Endometrial microvascular endothelial cells (primary cell): Measurements from ENCODE around the gene WNK1. TPM values are rescaled to one million over a fixed set of nuclear protein-coding genes. Genes with fewer than 3 reads are reported as not detected.
"Not testable (repeated sequence)": the region's sequence is repeated elsewhere in the genome, so short reads cannot be mapped to it uniquely, and the experiment has no call there.

Experiments
- in situ Hi-C: cut with HindIII; loops from 2 replicates; pipeline ENCODE4 v1.10.0; 2017; ENCODE audit warnings: low sequenced_read_pairs, low pct_unique_long_range_greater_than_20kb; ENCODE audit errors: inconsistent ontology term
- total RNA-seq: library from RNA; depleted of rRNA; stranded (reverse); fragments of >200 nt; gene quantifications from one replicate; pipeline ENCODE4 v1.2.3, GENCODE V29; 2015; ENCODE audit errors: inconsistent ontology term

WNK1 gene
- total RNA-seq, 1 donor from 2014 or later = 74.3 TPM

DNA sequence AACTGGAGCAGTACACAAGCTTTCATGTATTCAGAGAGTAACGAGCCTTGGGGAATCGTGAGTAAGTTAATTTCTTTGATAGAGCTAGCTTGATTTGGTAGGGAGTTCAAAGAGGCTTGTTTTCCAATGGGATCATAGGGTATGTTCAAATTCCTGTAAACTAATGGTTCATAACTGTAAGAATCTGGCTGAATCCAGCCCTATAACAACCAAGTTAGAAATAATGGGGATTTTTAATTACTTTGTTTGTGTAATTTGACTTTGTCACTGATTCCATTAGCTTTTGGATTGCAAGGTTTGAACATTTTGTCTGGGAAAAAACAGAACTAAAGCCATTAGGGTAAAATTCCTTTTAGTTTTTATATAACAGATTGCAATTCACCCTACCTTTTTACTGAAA, 94.0 kb downstream of the WNK1 start:
- in situ Hi-C loops = no loop called here

DNA sequence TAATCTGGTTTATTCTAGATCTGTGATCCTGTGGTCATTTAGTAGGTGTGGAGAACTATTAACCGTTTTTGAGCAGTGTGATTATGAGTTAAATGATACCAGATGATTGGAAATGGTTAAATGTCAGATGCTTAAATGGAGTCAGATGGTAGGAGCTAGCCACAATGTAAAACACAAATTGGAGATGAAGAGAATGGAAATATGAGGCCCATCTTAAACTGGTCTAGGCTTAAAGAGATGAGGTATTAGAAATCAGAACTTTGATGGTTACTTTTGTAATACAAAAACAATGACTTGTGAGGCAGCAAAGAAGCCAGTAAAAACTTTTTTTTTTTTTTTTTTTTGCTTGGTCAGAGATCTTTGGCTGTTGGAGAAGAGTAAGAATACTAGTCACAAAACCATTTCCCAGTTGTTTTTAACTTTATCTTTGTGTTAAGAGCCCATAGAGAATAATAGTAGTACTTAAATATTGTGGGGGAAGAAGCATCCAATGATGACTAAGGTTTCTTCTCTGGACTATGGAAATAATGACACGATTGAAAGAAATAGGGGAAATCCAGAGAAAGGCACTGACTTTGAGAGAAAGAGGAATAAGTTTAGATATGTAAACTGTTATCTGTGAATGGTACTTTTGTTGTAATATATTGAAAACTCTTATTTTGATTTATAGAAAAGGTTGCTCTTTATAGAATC, 95.9 kb downstream of the WNK1 start:
- in situ Hi-C loops = no loop called here

DNA sequence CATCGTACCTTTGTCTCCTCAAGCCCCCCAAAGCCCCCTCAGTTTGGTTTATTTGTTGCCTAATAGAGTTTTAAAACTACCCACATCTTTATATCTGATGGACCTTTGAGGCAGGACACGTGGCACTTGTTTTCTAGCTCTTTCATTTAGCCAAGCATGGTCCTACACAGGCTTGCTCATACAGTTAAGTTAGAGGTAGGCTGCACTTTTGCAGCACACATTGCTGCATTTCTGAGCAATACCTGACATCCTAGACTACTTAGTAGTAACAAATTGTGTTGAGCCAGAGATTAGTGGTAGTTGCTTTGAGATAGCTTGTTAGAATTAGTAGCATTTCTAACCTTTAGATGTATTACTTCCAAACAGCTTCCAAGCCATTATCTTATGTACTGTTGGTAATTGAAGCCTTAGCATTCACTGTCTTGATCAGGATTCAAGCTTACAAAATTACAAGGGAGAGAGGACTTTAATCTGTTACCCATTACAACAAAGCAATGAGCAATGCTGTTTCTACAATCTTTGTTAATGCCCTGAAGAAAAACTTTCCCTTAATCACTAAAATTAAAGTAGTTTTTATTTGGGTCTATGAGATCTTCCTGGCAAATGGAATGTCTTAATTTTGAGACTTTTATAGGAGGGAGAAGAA, 96.6 kb downstream of the WNK1 start:
- in situ Hi-C loops = no loop called here

DNA sequence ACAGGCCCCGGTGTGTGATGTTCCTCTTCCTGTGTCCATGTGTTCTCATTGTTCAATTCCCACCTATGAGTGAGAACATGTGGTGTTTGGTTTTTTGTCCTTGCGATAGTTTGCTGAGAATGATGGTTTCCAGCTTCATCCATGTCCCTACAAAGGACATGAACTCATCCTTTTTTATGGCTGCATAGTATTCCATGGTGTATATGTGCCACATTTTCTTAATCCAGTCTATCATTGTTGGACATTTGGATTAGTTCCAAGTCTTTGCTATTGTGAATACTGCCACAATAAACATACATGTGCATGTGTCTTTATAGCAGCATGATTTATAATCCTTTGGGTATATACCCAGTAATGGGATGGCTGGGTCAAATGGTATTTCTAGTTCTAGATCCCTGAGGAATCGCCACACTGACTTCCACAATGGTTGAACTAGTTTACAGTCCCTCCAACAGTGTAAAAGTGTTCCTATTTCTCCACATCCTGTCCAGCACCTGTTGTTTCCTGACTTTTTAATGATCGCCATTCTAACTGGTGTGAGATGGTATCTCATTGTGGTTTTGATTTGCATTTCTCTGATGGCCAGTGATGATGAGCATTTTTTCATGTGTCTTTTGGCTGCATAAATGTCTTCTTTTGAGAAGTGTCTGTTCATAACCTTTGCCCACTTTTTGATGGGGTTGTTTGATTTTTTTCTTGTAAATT, 97.5 kb downstream of the WNK1 start:
- in situ Hi-C loops = not testable (repeated sequence)

DNA sequence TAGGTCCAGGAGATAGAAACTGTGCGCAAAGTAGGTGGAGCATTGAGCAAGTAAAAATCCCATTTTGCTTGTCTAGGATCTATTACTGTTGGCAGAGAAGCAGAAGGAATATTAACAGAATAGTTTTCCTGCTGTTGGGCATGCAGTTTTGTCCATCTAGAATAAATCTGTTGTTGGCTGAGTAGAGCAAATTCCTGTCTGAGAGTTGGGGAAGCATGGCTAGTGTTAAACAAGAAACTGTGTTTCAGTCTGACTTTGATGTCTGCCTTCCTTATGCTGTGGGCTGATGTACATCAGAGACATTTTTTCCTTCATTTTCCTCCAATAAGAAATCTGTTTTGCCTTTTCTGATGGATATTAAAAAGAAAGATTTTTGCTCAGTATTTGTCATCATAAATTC, 99.0 kb downstream of the WNK1 start:
- in situ Hi-C loops = no loop called here

DNA sequence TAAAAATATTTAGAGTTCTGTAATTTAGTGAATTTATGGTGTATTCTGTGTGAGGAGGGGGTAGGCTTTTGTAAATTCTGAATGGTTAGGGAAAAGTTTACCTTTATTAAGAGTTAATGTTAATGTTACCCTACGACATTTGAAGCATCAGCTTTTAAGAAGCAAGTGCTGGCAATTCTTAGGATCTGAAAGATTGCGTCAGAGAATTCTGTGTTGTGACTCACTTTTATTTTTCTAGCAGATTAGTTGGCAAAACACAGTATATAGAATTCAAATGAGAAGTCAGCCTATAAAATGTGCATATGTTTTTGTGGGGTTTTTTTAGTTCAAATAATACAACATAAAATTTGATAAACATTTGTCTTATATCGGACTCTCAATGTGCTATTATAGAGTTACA, 99.5 kb downstream of the WNK1 start:
- in situ Hi-C loops = no loop called here

DNA sequence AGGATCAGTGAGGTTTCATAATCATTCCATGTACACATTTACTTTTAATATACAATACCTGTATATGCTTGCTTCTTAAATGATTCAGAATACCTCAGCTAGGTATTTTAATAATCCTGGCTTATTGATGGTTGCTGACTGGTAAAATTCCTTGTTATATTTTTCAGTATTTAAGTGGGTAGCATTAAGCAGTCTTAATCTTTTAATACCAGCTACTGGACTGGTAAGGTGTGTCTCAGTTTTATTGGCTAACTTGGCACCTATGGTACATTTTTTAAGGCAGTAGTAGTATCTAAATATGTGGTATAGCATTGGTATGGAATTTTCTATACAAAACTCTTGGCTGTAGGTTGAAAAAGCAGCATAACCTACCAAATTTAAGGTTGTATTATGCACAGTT, 100.5 kb downstream of the WNK1 start:
- in situ Hi-C loops = no loop called here

DNA sequence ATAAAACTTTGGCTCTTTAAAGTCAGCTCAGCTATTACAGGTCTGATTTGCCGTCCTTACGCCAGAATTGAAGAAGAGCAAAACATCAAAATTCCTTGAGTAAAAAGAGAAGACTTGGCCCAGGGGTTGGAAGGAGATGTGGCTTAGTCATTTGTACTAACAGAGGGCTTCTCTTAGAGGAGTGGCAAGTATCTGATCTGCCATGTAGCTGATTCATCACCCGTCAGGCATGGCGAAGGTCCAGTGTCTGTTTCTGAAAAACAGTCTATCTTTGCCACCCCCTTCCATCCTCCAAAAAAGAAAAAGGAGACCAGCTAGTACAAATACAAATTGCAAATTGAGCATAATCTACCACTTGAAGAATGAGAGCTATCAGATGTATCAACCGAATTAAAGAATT, 105.2 kb downstream of the WNK1 start:
- in situ Hi-C loops = no loop called here

DNA sequence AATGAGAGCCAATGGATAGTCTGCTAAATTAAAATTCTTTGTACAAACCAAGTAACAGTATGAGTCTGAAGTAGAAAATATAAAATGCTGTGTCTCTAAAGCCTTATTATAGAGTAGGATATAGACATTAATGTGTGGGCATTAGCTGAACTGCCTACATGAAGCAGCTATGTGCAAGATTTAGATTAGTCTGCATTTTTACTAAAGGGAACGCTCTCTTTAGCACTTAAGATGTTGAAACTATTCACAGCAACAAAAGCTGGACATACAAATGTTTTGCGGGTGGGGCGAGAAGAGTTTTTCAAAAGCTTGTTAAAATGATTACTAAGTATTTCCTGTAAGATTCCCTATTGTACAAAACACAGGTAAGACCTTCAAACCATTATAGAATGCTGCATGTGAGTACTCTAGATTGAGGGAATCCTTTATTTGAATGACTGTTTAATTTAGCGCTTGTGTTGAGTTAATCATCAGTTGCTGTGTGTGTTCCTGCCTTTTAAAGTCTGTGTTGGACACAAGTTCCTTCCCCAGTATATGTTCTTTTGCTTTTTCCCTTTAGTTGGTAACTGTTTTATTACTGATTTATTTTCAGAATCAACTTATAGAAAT, 110.0 kb downstream of the WNK1 start:
- in situ Hi-C loops = no loop called here

DNA sequence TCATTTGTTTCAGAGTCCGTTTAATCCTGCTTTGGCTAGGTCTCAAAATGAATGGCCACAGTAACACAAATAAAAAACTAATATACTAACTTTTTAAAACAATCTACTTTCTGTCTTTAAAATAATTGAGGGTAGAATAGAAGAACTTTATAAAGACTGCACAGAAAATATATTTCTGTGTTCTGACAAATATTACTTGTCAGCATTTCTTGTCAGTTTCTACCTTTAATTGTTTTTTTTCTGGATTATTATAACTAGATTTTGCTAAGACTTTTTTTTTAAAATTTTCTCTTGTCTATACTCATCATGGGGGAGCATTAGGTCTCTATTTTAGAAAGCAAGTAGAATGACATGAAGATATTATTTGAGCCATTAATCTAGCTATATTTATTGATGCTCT, 110.9 kb downstream of the WNK1 start:
- in situ Hi-C loops = no loop called here

DNA sequence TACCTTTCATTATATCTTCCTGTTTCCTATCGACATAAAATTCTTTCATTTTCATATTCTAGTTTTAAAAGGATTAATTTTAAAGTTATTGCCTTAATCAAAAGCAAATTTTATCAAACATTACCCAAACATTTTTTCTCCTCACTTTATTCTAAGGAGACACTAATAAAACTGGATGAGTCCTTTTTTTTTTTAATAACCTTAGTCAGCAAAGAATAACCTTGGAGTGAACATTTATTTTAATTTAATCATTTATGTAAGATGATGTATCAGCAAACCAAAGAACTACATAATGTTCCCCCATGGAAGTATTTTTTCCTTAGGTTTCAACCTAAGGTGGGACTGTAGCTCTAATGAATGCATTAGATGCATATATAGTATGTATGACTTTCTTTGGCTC, 113.2 kb downstream of the WNK1 start:
- in situ Hi-C loops = no loop called here

DNA sequence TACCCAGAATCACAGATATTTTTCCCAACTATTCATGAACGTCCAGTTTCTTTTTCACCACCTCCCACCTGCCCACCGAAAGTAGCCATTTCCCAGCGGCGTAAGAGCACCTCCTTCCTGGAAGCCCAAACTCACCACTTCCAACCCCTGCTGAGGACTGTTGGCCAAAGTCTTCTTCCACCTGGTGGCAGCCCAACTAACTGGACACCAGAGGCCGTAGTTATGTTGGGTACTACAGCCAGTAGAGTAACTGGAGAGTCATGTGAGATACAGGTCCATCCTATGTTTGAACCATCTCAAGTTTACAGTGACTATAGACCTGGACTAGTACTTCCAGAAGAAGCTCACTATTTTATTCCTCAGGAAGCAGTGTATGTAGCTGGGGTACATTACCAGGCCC, 115.5 kb downstream of the WNK1 start:
- in situ Hi-C loops = no loop called here

DNA sequence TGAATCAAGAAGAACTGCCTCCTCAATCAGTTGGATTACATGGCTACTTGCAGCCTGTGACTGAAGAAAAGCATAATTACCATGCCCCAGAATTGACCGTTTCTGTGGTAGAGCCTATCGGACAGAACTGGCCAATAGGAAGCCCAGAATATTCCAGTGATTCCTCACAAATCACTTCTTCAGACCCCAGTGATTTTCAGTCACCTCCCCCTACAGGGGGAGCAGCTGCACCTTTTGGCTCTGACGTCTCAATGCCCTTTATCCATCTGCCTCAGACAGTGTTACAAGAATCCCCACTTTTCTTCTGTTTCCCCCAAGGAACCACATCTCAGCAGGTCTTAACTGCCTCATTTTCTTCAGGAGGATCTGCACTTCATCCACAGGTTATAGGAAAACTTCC, 116.3 kb downstream of the WNK1 start:
- in situ Hi-C loops = no loop called here

DNA sequence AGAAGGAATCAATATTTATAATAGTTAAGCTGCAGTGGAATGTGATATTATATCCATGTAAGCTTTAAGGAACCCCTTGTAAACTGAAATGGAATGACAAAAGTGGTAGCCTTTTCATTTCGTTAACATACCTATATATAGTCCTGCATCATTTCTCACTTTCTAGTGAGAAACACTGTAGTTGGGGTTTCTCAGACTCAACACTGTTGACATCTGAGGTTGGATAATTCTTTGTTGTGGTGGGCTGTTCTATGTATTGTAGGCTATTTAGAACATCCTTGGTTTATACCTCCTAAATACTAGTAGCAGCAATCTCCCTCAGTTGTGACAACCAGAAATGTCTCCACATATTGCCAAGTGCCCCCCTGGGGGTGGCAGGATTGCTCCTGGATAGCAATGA, 118.0 kb downstream of the WNK1 start:
- in situ Hi-C loops = no loop called here

DNA sequence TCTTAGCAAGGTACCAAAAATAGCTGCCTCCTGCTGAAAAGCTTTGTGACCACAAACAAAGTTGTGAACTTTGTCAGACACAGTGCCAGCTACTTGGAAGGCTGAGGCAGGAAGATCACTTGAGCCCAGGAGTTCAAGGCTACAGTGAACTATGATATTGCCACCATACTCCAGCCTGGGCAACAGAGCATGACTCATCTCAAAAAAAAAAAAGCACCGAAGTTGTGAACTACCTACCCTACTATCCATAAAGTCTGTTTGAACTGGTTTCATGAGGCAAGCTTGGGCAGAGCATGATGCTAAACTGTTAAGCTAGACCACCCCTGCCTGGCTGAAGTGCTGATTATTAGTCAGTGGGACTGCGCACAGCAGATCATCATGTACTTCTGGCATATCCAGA, 121.6 kb downstream of the WNK1 start:
- in situ Hi-C loops = no loop called here

DNA sequence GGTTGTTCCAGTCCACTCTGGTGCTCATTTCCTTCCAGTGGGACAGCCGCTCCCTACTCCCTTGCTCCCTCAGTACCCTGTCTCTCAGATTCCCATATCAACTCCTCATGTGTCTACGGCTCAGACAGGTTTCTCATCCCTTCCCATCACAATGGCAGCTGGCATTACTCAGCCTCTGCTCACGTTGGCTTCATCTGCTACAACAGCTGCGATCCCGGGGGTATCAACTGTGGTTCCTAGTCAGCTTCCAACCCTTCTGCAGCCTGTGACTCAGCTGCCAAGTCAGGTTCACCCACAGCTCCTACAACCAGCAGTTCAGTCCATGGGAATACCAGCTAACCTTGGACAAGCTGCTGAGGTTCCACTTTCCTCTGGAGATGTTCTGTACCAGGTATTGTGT, 127.3 kb downstream of the WNK1 start:
- in situ Hi-C loops = no loop called here

DNA sequence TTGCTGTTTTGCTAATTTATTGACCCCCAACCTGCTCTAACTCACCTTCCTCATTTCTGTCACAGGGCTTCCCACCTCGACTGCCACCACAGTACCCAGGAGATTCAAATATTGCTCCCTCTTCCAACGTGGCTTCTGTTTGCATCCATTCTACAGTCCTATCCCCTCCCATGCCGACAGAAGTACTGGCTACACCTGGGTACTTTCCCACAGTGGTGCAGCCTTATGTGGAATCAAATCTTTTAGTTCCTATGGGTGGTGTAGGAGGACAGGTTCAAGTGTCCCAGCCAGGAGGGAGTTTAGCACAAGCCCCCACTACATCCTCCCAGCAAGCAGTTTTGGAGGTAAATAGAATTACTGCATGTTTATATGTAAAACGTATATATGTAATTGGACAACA, 128.3 kb downstream of the WNK1 start:
- in situ Hi-C loops = no loop called here

DNA sequence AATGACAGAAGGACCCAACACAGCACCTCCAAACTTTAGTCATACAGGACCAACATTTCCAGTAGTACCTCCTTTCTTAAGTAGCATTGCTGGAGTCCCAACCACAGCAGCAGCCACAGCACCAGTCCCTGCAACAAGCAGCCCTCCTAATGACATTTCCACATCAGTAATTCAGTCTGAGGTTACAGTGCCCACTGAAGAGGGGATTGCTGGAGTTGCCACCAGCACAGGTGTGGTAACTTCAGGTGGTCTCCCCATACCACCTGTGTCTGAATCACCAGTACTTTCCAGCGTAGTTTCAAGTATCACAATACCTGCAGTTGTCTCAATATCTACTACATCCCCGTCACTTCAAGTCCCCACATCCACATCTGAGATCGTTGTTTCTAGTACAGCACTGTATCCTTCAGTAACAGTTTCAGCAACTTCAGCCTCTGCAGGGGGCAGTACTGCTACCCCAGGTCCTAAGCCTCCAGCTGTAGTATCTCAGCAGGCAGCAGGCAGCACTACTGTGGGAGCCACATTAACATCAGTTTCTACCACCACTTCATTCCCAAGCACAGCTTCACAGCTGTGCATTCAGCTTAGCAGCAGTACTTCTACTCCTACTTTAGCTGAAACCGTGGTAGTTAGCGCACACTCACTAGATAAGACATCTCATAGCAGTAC, 132.5 kb downstream of the WNK1 start:
- in situ Hi-C loops = no loop called here

DNA sequence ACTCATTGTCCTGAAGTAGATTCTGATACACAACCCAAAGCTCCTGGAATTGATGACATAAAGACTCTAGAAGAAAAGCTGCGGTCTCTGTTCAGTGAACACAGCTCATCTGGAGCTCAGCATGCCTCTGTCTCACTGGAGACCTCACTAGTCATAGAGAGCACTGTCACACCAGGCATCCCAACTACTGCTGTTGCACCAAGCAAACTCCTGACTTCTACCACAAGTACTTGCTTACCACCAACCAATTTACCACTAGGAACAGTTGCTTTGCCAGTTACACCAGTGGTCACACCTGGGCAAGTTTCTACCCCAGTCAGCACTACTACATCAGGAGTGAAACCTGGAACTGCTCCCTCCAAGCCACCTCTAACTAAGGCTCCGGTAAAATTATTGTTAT, 133.3 kb downstream of the WNK1 start:
- in situ Hi-C loops = no loop called here
